ENCODE measurements around the gene AGBL1.

Gene AGBL1

DNA sequence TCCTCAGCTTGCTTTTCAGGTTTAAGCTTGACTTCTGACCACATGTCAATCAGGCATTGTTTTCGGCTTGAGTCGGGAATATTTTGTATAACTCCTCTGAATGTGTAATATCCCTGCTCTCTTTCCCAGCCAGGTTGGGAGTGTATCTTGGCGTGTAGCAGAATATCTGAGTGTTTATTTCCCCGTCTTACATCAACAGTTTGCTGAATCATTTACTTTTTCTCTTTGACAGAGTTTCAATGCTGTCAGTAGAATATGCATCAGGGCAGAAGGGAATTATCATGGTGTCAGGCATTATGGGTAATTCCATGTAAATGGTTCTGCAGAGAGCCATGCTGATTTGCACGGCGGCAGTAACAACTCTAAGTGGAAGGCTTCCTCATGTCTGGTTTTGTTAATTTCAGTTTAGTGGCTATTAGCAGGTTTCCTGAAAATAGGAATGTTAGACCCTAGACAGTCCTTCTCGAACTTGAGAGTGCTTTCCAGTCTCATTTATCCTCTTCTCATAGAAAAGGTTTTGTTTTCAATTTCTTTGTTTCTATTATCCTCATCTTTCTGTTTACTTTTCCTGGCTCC is 566.3 kb downstream of the AGBL1 start:
- H3K4me3 ChIP-seq (ENCODE audit: low read depth, low read length), result no peak overlapping the region

DNA sequence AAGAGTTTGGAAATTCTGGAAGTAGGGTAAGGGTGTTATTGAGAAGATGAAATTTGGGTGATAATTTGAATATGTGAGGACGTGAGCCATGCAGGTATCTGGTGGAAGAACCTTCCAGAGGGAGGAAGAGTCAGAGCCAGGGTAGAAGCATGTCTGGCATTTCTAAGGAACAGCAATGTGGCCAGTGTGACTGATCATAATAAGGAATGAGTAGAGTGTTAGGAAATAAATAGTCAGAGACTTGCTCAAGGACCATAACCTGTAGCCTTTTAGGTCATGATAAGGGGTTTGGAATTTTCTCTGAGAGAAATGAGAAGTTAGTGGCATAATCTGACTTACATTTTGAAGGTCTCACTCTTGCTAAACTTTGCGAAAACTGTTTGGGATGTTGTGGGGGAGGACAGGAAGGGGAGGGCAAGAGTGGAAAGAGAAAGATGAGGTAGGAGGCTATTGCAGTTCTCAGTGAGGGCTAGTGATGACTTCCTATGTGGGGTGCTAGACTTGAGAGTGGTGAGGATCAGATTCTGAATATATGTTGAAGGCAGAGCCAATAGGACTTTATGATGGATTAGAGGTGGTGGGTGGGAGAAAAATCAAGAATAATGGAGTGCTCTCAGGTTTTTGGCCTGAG is 568.3 kb downstream of the AGBL1 start:
- no peak overlapping the region for H3K4me3 ChIP-seq (ENCODE audit: low read depth, low read length)
- TF ChIP-seq, protein P1, sequence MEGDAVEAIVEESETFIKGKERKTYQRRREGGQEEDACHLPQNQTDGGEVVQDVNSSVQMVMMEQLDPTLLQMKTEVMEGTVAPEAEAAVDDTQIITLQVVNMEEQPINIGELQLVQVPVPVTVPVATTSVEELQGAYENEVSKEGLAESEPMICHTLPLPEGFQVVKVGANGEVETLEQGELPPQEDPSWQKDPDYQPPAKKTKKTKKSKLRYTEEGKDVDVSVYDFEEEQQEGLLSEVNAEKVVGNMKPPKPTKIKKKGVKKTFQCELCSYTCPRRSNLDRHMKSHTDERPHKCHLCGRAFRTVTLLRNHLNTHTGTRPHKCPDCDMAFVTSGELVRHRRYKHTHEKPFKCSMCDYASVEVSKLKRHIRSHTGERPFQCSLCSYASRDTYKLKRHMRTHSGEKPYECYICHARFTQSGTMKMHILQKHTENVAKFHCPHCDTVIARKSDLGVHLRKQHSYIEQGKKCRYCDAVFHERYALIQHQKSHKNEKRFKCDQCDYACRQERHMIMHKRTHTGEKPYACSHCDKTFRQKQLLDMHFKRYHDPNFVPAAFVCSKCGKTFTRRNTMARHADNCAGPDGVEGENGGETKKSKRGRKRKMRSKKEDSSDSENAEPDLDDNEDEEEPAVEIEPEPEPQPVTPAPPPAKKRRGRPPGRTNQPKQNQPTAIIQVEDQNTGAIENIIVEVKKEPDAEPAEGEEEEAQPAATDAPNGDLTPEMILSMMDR (IDR thresholded peaks at IDR 0.05; ENCODE audit: low read depth, low read length), result no peak

More for the DNA sequence above, 566.3 kb downstream of the AGBL1 start:
- TF ChIP-seq, protein P1 (IDR thresholded peaks at IDR 0.05; ENCODE audit: low read depth, low read length), result no peak

DNA sequence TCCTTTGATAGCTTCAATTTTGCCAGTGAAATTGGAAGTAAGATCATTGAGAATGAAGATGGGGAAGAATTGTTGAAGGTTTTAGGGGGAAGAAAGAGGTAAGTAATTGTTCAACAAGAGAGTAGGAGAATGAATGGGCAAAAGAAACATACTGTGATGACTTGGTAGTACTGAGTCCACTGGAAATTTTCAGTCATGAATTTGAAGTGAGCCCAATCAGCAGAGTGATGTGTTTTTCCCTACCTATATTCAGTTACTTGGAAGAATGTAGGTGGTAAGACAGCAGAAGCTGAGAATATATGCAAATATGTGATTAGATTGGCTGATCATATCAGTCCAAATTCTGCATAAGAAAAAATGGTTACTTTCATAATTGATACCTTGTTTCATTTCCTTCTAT is 569.6 kb downstream of the AGBL1 start:
- TF ChIP-seq, protein P1 (IDR thresholded peaks at IDR 0.05; ENCODE audit: low read depth, low read length), result no peak

DNA sequence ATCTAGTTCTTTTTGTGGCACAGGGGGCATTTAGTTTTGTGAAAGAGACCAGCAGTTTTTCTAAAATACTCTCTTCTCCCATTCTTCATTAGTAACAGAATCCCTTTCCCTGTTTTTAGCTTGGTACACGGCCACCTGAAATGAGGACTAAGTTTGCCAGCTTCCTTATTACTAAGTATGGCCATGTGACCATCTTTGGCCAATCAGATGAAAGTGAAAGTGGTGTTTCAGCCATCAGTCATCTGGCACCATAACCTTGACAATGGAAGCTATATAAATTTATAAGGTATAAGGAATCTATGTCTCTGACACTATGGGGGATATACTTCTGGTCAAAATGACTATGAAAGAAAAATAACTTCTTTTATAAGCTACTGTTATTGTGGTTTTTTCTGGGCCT is 570.4 kb downstream of the AGBL1 start:
- no peak overlapping the region for H3K4me3 ChIP-seq (ENCODE audit: low read depth, low read length)
- TF ChIP-seq, protein P1 (IDR thresholded peaks at IDR 0.05; ENCODE audit: low read depth, low read length), result no peak

More for the DNA sequence above, 569.6 kb downstream of the AGBL1 start:
- H3K4me3 ChIP-seq (ENCODE audit: low read depth, low read length), result no peak overlapping the region

DNA sequence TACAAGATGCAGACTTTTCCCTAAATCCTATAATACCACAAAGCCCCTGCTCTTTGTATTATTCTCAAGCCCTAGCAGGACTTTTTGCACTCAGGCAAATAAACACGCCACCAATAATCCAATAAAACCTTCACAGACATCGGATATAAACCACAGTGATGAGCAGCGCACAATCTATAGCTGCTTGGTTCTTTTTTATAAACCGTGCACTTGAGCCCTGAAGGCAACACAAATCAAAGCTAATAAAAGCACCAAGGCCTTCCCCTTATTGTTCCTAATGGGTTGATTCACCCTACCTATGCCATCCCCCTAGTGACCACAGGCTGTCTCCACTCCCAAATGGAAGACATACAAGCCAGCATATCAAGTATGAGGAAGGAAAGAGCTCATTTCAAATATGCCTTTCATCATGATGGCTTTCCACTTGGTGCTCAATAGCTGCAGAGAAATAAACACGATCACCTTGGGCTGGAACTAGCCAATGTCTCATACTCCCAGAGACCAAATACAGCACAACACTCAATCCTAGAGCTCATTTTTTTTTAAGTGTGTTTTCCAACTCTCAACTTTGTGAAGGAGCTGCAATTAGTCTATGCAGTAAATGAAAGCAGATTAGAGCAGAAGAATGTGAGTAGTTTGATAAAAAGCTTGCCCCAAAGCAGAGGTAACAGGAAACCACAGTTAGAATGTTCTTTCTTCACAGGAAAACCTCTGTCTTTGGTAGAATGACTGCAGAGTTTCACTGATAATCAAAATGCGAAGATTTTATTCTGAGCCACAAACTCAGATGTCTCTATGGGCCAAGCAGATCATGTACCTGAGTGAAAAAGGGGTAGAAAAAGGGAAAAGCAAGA is 573.9 kb downstream of the AGBL1 start:
- no peak overlapping the region for H3K4me3 ChIP-seq (ENCODE audit: low read depth, low read length)
- TF ChIP-seq, protein P1 (IDR thresholded peaks at IDR 0.05; ENCODE audit: low read depth, low read length), result no peak

DNA sequence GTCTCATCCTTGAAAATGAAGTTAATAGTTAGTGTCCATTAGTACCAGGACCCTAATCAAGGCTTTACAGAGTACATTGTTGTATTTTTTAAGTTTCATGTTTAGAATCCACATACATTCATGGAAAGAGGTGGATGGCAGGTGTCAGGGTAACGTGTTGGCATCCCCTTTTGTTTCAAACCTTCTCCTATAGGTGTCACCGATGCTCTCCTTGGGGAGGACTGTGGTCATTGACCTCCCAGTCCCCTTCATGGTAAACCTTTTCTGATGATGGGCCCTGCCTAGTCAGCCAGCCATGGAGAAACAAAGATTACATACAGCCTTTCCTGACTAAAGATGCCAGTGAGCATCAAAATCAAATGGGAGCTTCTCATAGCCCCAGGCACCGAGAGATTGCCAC is 574.8 kb downstream of the AGBL1 start:
- H3K4me3 ChIP-seq (ENCODE audit: low read depth, low read length), result no peak overlapping the region
- TF ChIP-seq, protein P1 (IDR thresholded peaks at IDR 0.05; ENCODE audit: low read depth, low read length), result no peak

DNA sequence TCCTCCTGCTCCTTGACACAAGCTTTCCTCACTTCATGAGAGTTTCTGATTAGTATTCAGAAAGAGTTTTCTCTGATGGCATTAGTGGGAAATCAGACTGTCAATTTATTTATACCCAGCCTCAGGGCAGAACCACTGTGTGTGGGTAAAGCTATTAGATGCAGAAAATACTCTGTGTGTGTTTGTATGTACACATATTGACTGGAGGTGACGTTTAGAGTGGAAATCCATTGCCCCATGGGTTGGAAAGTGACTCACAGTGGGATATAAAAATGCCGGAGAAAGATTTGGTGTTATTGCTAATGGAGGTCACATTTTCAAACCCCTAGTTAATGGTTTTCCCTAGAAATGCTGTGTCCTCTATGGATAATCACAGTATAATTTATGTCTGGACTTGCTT is 577.6 kb downstream of the AGBL1 start:
- TF ChIP-seq, protein P1 (IDR thresholded peaks at IDR 0.05; ENCODE audit: low read depth, low read length), result no peak

More for the DNA sequence above, 577.6 kb downstream of the AGBL1 start:
- H3K4me3 ChIP-seq (ENCODE audit: low read depth, low read length), result no peak overlapping the region

Data from WI38 (cell line).